Measurements from ENCODE around the gene C1orf122.

DNA sequence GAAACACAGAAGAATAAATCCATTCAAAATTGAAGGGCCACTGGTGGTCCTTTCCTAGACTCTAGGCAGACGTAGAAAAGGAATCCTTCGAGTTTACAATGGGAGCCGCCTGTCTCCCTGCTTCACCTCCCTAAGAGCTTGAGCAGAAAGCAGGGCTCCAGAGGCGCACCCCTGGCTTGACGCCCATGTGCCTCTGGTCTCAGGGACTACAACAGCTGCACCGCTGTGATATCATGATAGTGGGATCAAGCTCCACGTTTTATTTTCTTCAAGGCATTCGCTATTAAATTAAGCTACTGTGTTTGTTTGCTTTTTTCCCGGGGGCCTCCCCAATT, 403 bp upstream of the C1orf122 start:
- TF ChIP-seq, protein P1, sequence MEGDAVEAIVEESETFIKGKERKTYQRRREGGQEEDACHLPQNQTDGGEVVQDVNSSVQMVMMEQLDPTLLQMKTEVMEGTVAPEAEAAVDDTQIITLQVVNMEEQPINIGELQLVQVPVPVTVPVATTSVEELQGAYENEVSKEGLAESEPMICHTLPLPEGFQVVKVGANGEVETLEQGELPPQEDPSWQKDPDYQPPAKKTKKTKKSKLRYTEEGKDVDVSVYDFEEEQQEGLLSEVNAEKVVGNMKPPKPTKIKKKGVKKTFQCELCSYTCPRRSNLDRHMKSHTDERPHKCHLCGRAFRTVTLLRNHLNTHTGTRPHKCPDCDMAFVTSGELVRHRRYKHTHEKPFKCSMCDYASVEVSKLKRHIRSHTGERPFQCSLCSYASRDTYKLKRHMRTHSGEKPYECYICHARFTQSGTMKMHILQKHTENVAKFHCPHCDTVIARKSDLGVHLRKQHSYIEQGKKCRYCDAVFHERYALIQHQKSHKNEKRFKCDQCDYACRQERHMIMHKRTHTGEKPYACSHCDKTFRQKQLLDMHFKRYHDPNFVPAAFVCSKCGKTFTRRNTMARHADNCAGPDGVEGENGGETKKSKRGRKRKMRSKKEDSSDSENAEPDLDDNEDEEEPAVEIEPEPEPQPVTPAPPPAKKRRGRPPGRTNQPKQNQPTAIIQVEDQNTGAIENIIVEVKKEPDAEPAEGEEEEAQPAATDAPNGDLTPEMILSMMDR (IDR thresholded peaks at IDR 0.05), result no peak
- TF ChIP-seq POLR2A (IDR thresholded peaks at IDR 0.05) (no peak), POLR2AphosphoS5 (IDR thresholded peaks at IDR 0.05) (no peak)

All from breast epithelium (tissue), 3 donors.